ENCODE measurements around the gene HLA-DQB2.
A peak's percentile ranks its signal among the peaks of the same experiment; 100 is the strongest.

Gene HLA-DQB2

DNA sequence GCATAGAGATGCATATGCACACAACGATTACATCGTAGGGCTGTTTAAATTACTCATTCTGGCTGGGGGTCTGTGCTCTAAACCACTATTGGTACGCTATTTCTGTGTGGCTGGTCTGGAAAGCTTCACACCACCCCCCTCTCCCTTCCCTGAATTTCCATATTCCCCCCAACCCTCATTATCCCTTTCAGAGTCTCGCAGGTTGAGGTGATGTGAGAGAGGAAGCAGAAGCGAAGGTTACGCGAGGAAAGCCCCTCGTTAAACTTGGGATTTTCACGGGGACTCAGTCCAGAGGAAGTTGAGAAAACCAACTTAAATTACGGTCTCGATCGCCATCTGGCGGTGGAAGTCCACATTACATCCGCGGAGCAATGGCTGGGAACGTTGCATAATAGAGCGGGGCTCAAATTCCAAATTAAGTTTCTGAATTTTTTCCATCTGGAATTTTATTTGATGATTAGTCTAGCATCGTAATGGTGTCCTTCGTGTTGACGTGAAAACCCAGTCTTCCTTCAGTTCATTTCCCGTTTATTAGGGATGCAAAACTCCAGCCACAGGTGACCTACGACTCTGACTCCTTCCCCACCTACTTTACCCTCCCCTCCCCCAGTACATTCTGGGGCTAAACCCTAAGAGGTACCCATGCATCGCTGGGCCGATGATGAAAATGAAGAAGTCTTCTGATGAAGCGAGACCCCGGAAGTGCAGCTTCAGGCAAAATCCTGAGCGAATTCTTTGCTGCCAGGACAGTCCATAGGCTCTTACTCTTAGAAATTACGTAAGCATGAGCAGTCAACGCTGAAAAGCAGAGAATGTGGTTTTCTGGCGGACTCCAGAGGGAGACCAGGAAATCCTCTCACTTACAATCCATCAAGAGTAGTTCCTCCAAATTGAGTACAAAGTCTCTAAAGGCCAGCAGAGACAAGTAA lies 33.8 kb upstream of the HLA-DQB2 start:
- Histone ChIP-seq H3K9ac (ENCODE audit: low read length) (peak overlapping the region; percentile 37; the same call in 1 of the 2 replicates), H3K79me2 (ENCODE audit: low read length) (no peaks in the 10 kb centered on the region), H3F3A (ENCODE audit: insufficient read depth, low read length) (no peaks in the 10 kb centered on the region), H3K9me2 (replicated peaks; ENCODE audit: insufficient read depth, low read length) (no peaks in the 10 kb centered on the region), H3K27ac (ENCODE audit: low read length) (no peak overlapping the region), H3K36me3 (replicated peaks; ENCODE audit: insufficient read depth, low read length) (no peaks in the 10 kb centered on the region), H3K27me3 (replicated peaks; ENCODE audit: insufficient read depth, low read length) (peaks cover 14% of the 10 kb centered on the region; the same call in 1 of the 2 replicates), H4K20me1 (ENCODE audit: insufficient read depth, low read length) (no peaks in the 10 kb centered on the region), H2AFZ (ENCODE audit: low read length) (peak overlapping the region; percentile 83), H3K4me3 (ENCODE audit: low read length) (peak overlapping the region; percentile 62), H3K9me3 (replicated peaks; ENCODE audit: insufficient read depth, low read length) (no peaks in the 10 kb centered on the region), H3K4me1 (ENCODE audit: low read length) (no peaks in the 10 kb centered on the region), H3K4me2 (ENCODE audit: low read depth, low read length) (peak overlapping the region; percentile 94)
- peak; percentile 62 for DNase-seq
- no peak for TF ChIP-seq EZH2 (optimal IDR thresholded peaks at IDR 0.05; ENCODE audit: low read depth, low read length)
- TF ChIP-seq, protein P1, sequence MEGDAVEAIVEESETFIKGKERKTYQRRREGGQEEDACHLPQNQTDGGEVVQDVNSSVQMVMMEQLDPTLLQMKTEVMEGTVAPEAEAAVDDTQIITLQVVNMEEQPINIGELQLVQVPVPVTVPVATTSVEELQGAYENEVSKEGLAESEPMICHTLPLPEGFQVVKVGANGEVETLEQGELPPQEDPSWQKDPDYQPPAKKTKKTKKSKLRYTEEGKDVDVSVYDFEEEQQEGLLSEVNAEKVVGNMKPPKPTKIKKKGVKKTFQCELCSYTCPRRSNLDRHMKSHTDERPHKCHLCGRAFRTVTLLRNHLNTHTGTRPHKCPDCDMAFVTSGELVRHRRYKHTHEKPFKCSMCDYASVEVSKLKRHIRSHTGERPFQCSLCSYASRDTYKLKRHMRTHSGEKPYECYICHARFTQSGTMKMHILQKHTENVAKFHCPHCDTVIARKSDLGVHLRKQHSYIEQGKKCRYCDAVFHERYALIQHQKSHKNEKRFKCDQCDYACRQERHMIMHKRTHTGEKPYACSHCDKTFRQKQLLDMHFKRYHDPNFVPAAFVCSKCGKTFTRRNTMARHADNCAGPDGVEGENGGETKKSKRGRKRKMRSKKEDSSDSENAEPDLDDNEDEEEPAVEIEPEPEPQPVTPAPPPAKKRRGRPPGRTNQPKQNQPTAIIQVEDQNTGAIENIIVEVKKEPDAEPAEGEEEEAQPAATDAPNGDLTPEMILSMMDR (IDR thresholded peaks at IDR 0.05; ENCODE audit: low read length): peak; percentile 86
- no peak for TF ChIP-seq EZH2phosphoT487 (IDR thresholded peaks at IDR 0.05; ENCODE audit: low read length)

DNA sequence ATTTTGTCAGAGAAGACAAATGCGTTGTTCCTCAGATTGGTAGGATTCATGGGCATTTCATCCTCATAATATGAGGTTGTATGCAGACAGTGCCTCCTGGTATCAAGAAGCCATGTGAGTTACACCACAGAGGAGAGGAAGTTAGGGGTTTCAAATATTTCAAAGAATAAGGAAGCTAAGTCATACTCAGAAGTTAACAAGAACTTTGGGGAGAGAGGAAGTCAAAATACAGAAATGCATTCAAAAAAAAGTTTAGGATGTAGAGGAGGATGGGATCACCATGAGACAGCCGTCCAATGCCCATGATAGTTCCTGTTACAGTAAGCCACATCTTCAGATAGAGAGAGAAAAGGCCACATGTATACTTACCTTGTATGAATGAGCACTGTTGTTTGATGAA lies 31.2 kb upstream of the HLA-DQB2 start:
- H3K4me1 ChIP-seq (ENCODE audit: low read length): no peaks in the 10 kb centered on the region
- H3K9me3 ChIP-seq (replicated peaks; ENCODE audit: insufficient read depth, low read length): no peaks in the 10 kb centered on the region
- no peak overlapping the region for H3K4me2 ChIP-seq (ENCODE audit: low read depth, low read length)
- H3K9ac ChIP-seq (ENCODE audit: low read length): no peak overlapping the region
- no peaks in the 10 kb centered on the region for H3K79me2 ChIP-seq (ENCODE audit: low read length)
- no peak overlapping the region for H3K27ac ChIP-seq (ENCODE audit: low read length)
- H3K4me3 ChIP-seq (ENCODE audit: low read length): no peak overlapping the region
- TF ChIP-seq, protein P1 (IDR thresholded peaks at IDR 0.05; ENCODE audit: low read length): no peak
- no peak for TF ChIP-seq EZH2phosphoT487 (IDR thresholded peaks at IDR 0.05; ENCODE audit: low read length)
- no peak for TF ChIP-seq EZH2 (optimal IDR thresholded peaks at IDR 0.05; ENCODE audit: low read depth, low read length)
- no peaks in the 10 kb centered on the region for H4K20me1 ChIP-seq (ENCODE audit: insufficient read depth, low read length)
- H3F3A ChIP-seq (ENCODE audit: insufficient read depth, low read length): no peaks in the 10 kb centered on the region
- H2AFZ ChIP-seq (ENCODE audit: low read length): no peak overlapping the region
- DNase-seq: no peak
- no peaks in the 10 kb centered on the region for H3K9me2 ChIP-seq (replicated peaks; ENCODE audit: insufficient read depth, low read length)
- H3K36me3 ChIP-seq (replicated peaks; ENCODE audit: insufficient read depth, low read length): no peaks in the 10 kb centered on the region
- H3K27me3 ChIP-seq (replicated peaks; ENCODE audit: insufficient read depth, low read length): peaks cover 9% of the 10 kb centered on the region; the same call in 1 of the 2 replicates

DNA sequence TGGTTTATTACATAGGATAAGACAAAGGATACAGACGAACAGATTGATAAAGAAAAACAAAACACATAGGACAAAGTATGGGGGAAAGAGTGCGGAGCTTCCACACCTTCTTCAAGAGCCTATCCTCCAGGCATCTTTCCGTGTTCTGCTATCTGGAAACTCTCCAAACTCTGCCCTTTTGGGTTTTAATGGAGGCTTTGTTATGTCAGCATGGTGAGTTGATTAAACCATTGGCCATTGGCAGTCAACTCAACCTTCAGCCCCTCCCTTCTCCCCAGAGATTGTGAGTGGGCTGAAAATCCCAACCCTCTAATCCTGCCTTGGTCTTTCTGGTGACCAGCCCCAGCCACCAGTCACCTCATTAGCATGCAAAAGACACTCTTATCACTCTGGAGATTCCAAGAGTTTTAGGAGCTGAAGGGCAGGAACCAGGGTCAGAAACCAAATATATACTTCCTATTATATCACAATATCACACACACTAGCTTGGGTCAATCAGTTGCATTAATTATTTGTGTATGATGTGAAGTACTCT lies 29.6 kb upstream of the HLA-DQB2 start:
- H3K4me1 ChIP-seq (ENCODE audit: low read length): no peaks in the 10 kb centered on the region
- no peak overlapping the region for H3K9ac ChIP-seq (ENCODE audit: low read length)
- no peak overlapping the region for H2AFZ ChIP-seq (ENCODE audit: low read length)
- DNase-seq: no peak
- H3K27ac ChIP-seq (ENCODE audit: low read length): no peak overlapping the region
- no peaks in the 10 kb centered on the region for H3F3A ChIP-seq (ENCODE audit: insufficient read depth, low read length)
- H3K36me3 ChIP-seq (replicated peaks; ENCODE audit: insufficient read depth, low read length): no peaks in the 10 kb centered on the region
- H3K27me3 ChIP-seq (replicated peaks; ENCODE audit: insufficient read depth, low read length): peaks cover 9% of the 10 kb centered on the region; the same call in 1 of the 2 replicates
- H3K9me3 ChIP-seq (replicated peaks; ENCODE audit: insufficient read depth, low read length): no peaks in the 10 kb centered on the region
- no peak for TF ChIP-seq EZH2phosphoT487 (IDR thresholded peaks at IDR 0.05; ENCODE audit: low read length)
- no peaks in the 10 kb centered on the region for H4K20me1 ChIP-seq (ENCODE audit: insufficient read depth, low read length)
- no peaks in the 10 kb centered on the region for H3K79me2 ChIP-seq (ENCODE audit: low read length)
- no peak overlapping the region for H3K4me3 ChIP-seq (ENCODE audit: low read length)
- no peak overlapping the region for H3K4me2 ChIP-seq (ENCODE audit: low read depth, low read length)
- no peaks in the 10 kb centered on the region for H3K9me2 ChIP-seq (replicated peaks; ENCODE audit: insufficient read depth, low read length)
